Right lobe of liver (tissue), 6 donors: ENCODE measurements around the gene DYNC1LI2. TPM values are rescaled to one million over a fixed set of nuclear protein-coding genes. Genes with fewer than 3 reads are reported as not detected.

Experiments used
- ATAC-seq, 4 donors: fragments of 200-7000 bp; cut with Tn5 transposase; one replicate each; pipeline ENCODE4 v1.9.1; 2020; ENCODE audit warnings: mild to moderate bottlenecking in 4 of 4, moderate library complexity in 4 of 4
- DNase-seq, 3 donors: peaks; one replicate each; pipeline ENCODE4 v3.0.0-alpha.2; 2020
- H3K27ac ChIP-seq, 3 donors: fragments of 200-600 bp; one replicate each; pipeline ENCODE4 v1.8.0; 2022
- H3K27me3 ChIP-seq, 2 donors: fragments of 200-600 bp; one replicate each; pipeline ENCODE4 v1.8.0; 2022
- H3K36me3 ChIP-seq, 4 donors: fragments of 200-600 bp; sonication (generic) in 1 of 4; one replicate each; pipeline versions ENCODE4 v1.5.1 to v1.8.0; 2017 to 2022; ENCODE audit warnings: control low read depth in 1 of 4
- H3K4me1 ChIP-seq, 4 donors: fragments of 200-600 bp; sonication (generic) in 1 of 4; one replicate each; pipeline versions ENCODE4 v1.5.1 to v1.8.0; 2017 to 2022; ENCODE audit warnings: control low read depth in 1 of 4
- H3K4me3 ChIP-seq, 3 donors: fragments of 200-600 bp; one replicate each; pipeline ENCODE4 v1.8.0; 2022
- H3K9me3 ChIP-seq, 4 donors: fragments of 200-600 bp; sonication (generic) in 1 of 4; one replicate each; pipeline versions ENCODE4 v1.5.1 to v1.8.0; 2017 to 2022; ENCODE audit warnings: control low read depth in 1 of 4
- POLR2A ChIP-seq: fragments of 450-650 bp; IDR thresholded peaks from one replicate; pipeline ENCODE4 v1.6.1; 2017; ENCODE audit warnings: antibody characterized with exemption, mild to moderate bottlenecking
- WGBS: methylation state at CpG from one replicate; pipeline ENCODE4 v1.1.6; 2018; ENCODE audit warnings: low coverage, low lambda C conversion rate; ENCODE audit not compliant: insufficient coverage; ENCODE audit errors: missing lambda C conversion rate; 5-methylcytosine and 5-hydroxymethylcytosine counted together
- intact Hi-C, 2 donors: fragments of 100-400 bp; cut with DNase I; formaldehyde crosslinking; loops; one replicate each; pipeline versions ENCODE4 v1.11.2 to v1.14.1; 2022
- total RNA-seq, 6 experiments: library from RNA; depleted of rRNA in 2 of 6; stranded (reverse); fragments of >200 nt in 2 of 6; fragmentation: NEBNext Ultra II Directional in 3 of 6; extraction: Animal tissue kit (Norgen Biotek cat#: 25700) in 3 of 6; gene quantifications; one replicate each; pipeline versions ENCODE4 v1.1.0 to v1.2.4, GENCODE V29; 2016 to 2023
- TF ChIP-seq, protein P1 (sequence below), 4 donors: fragments of 200-600 bp in 3 of 4; fragments of 450-650 bp in 1 of 4; IDR thresholded peaks; one replicate each; pipeline versions ENCODE4 v1.5.1 to v1.8.0; 2016 to 2022; ENCODE audit warnings: antibody characterized with exemption in 4 of 4, mild to moderate bottlenecking in 2 of 4
- donor health status: DM: no; HTN: yes; CAD: no.
- donor health status: DM: no; HTN: no; CAD: no.
- donor health status: DM: no; HTN: no; CAD: no.
- donor health status: DM: no; HTN: yes; CAD: no.
- donor health status: DM: no; HTN: yes; CAD: no.

DYNC1LI2 gene
- total RNA-seq, 6 experiments from 2014 or later, result 30.5 to 44.1 (median 37.9) TPM

DNA sequence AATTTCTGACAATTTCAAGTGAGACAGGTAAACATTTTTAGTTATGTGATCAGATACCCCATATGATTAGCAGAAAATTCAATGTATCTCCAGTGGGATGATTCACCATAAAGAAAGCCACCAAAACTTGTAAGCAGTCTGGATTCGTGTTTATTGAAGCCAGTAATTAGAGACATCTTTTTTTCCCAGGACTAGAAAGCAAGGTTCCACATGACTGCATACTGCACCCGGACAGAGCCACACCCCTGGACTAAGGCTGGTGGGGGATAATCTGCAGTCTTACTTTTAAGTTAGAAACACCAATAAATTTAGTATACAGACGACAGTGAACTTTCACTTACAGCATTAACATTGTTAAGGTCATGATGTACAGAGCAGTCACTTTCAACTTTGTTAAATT, 30.6 kb downstream of the DYNC1LI2 start:
- WGBS, result 69% methylated on average over 3 of the region's 3 CpGs
- ATAC-seq, result no peak
- no peak for DNase-seq
- H3K9me3 ChIP-seq, result no peaks in the 10 kb centered on the region
- intact Hi-C loops, result loop anchor here in 1 of 2 donors (10.0 kb wide), 2 partner anchors 46 to 144 kb away; no protein-coding TSS in a partner anchor
- no peaks in the 10 kb centered on the region for H3K27me3 ChIP-seq
- peaks cover 0 to 41% (median 21%) of the 10 kb centered on the region in 4 donors for H3K36me3 ChIP-seq
- H3K27ac ChIP-seq, result no peak overlapping the region
- TF ChIP-seq, protein P1, sequence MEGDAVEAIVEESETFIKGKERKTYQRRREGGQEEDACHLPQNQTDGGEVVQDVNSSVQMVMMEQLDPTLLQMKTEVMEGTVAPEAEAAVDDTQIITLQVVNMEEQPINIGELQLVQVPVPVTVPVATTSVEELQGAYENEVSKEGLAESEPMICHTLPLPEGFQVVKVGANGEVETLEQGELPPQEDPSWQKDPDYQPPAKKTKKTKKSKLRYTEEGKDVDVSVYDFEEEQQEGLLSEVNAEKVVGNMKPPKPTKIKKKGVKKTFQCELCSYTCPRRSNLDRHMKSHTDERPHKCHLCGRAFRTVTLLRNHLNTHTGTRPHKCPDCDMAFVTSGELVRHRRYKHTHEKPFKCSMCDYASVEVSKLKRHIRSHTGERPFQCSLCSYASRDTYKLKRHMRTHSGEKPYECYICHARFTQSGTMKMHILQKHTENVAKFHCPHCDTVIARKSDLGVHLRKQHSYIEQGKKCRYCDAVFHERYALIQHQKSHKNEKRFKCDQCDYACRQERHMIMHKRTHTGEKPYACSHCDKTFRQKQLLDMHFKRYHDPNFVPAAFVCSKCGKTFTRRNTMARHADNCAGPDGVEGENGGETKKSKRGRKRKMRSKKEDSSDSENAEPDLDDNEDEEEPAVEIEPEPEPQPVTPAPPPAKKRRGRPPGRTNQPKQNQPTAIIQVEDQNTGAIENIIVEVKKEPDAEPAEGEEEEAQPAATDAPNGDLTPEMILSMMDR (IDR thresholded peaks at IDR 0.05), result no peak
- no peak for TF ChIP-seq POLR2A
- no peak overlapping the region for H3K4me3 ChIP-seq
- no peaks in the 10 kb centered on the region for H3K4me1 ChIP-seq

DNA sequence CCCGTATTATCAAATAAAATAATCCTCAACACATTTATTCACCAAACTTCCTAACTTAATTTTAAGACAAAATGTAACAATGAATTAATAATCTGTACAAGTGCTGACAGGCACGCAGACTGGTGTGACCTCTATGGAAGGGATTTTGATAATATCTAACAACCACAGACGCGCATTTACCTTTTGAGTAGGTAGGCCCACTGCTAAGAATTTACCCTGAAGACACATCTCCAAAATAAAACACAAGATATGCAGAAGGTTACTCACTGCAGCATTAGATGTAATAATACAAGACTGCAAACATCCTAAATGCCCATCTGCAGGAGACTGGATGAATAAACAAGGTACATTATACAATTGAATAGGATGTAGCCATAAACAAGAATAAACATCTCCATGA, 32.2 kb downstream of the DYNC1LI2 start:
- WGBS, result 96% methylated on average over 4 of the region's 4 CpGs
- no peaks in the 10 kb centered on the region for H3K27me3 ChIP-seq
- peaks cover 0 to 26% (median 12%) of the 10 kb centered on the region in 4 donors for H3K36me3 ChIP-seq
- no peaks in the 10 kb centered on the region for H3K9me3 ChIP-seq
- intact Hi-C loops, result no loop called here
- DNase-seq (no peak), ATAC-seq (no peak)
- no peak overlapping the region for H3K4me3 ChIP-seq
- TF ChIP-seq, protein P1 (IDR thresholded peaks at IDR 0.05), result no peak
- TF ChIP-seq POLR2A, result no peak
- H3K27ac ChIP-seq, result no peak overlapping the region
- no peaks in the 10 kb centered on the region for H3K4me1 ChIP-seq

DNA sequence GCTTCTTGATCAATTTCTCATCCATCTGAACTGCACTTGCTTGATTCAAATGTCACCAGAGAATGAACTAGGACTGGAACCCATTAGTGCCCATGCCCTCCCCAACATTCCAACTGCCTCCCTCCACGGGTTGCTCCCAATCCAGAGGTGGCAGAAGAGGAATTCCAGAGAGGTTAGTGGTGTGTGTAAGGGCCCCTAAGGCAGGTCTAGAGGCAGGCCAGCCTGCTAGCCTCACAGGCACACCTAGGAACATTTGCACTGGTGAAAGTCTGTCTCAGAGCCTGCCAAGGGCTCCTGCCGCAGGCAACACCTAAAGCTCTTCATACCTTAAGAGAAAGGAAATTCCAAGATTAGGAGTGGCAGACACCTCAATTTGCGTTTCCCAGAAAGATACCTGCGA, 33.6 kb downstream of the DYNC1LI2 start:
- no peak overlapping the region for H3K27ac ChIP-seq
- no peak for TF ChIP-seq POLR2A
- TF ChIP-seq, protein P1 (IDR thresholded peaks at IDR 0.05), result no peak
- ATAC-seq (no peak), DNase-seq (no peak)
- WGBS, result 100% methylated on average over 1 of the region's 4 CpGs
- H3K36me3 ChIP-seq, result peaks cover 0 to 12% (median 3%) of the 10 kb centered on the region in 4 donors
- no peaks in the 10 kb centered on the region for H3K9me3 ChIP-seq
- intact Hi-C loops, result no loop called here
- no peaks in the 10 kb centered on the region for H3K27me3 ChIP-seq
- H3K4me3 ChIP-seq, result no peak overlapping the region
- H3K4me1 ChIP-seq, result no peaks in the 10 kb centered on the region

DNA sequence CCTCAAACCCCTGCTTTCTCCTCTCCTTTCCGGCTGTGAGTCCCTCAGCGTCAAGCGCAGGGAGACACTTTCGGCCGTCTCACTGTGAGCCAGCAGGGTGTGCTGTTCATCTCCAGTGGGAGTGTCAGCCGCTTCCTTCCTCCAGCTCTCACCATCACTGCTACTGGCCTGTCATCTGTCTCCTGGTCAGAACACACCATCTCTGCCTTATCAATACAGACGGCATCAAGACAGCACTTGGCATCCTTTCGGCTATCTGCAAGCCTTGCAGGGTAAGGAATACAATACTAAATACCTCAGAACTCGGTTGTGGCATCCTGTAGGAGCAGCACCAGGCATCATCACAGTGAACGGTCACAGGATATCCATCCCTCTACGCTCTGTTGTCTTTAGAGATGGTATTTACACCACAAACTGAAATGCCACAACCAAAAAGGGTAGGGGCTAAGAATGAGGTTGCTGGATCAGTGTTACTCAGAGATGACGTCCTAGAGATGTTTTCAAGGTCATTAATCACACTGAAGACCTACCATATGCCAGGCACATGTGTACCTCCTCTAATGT, 34.2 kb downstream of the DYNC1LI2 start:
- peak; percentile 67 to 83 (median 76) for ATAC-seq
- no peak for TF ChIP-seq POLR2A
- TF ChIP-seq, protein P1 (IDR thresholded peaks at IDR 0.05), result peak in 3 of 4 donors; percentile 43 to 47 (median 43)
- DNase-seq, result peak in 1 of 3 donors; percentile 56
- Histone ChIP-seq H3K27ac (no peak overlapping the region), H3K36me3 (peaks cover 0 to 6% (median under 1%) of the 10 kb centered on the region in 4 donors), H3K9me3 (no peaks in the 10 kb centered on the region), H3K4me3 (no peak overlapping the region), H3K4me1 (no peaks in the 10 kb centered on the region), H3K27me3 (no peaks in the 10 kb centered on the region)
- WGBS, result 64% methylated on average over 8 of the region's 12 CpGs
- intact Hi-C loops, result no loop called here
